Fibroblast of skin of scalp (primary cell): ENCODE data around the gene MAPK14.
"Not testable (repeated sequence)": the region's sequence is repeated elsewhere in the genome, so short reads cannot be mapped to it uniquely, and the experiment has no call there.

Experiments used
- DNase-seq: peaks from one replicate; pipeline ENCODE4 v3.0.0-alpha.2; 2013

MAPK14 gene

DNA sequence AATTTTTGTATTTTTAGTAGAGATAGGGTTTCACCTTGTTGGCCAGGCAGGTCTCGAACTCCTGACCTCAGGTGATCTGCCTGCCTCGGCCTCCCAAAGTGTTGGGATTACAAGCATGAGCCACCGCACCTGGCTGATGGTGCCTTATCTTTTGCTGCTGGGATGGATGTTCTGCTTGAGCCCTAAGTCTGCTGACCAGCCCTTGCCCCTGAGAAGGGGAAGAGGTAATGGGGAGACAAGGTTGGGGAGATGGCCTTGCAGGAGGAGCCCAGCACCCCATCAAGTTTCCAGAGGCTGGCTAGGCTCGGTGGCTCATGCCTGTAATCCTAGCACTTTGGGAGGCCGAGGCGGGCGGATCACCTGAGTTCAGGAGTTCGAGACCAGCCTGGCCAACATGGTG lies 96.7 kb downstream of the MAPK14 start:
- DNase-seq, result not testable (repeated sequence)

DNA sequence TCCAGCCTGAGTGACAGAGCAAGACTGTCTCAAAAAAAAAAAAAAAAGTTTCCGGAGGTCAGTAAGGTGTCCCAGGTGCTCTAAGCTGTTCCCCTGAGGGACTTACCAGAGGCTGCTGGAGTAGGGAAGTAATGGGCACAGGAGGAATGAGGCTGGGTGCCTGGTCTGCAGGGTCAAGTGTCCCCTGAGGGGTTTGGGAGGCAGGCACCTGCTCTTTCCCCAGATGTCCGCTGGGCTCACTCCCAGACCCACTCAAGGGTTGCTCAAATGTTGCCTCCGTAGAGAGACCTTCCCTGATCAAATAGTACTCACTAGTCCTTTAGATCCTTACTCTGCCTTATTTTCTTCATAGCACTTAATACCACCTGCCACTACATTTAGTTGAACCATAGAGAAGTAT lies 97.3 kb downstream of the MAPK14 start:
- no peak for DNase-seq

DNA sequence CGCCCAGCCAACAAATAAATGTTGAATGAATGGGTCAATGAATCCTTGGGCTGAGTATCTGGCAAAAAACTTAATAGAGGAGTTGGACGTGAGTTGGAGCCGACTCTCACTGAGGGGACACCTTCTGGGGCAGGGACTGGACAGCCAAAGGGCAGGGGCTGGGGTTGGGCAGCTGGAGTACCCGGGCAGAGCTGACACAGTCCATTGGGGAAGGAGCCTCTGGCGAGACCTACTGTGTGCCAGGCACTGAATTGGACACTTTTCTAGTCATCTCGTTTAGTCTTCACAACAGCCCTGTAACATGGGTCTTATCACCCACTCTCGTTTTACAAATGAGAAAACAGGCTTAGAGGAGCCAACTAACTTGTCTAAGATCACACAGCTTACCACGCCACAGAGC lies 98.0 kb downstream of the MAPK14 start:
- DNase-seq, result no peak

DNA sequence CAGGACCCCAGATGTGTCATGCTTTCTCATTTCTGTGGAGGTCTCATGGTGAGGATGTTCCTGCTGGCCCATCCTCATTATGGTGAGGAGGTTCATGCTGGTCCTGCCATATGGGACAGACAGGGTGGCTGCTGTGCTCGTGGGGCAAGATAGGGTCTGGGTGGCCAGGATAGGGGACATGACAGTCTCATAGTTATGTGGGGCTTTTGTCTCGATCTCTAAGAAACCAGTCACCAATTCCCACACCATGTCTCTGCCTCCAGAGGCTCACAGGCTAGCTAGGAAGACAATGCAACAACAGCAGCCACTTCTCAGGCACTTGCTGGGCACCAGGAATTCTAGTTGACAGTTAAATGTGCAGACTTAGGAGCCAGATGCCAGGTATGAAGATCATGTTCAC lies 98.5 kb downstream of the MAPK14 start:
- DNase-seq, result no peak

DNA sequence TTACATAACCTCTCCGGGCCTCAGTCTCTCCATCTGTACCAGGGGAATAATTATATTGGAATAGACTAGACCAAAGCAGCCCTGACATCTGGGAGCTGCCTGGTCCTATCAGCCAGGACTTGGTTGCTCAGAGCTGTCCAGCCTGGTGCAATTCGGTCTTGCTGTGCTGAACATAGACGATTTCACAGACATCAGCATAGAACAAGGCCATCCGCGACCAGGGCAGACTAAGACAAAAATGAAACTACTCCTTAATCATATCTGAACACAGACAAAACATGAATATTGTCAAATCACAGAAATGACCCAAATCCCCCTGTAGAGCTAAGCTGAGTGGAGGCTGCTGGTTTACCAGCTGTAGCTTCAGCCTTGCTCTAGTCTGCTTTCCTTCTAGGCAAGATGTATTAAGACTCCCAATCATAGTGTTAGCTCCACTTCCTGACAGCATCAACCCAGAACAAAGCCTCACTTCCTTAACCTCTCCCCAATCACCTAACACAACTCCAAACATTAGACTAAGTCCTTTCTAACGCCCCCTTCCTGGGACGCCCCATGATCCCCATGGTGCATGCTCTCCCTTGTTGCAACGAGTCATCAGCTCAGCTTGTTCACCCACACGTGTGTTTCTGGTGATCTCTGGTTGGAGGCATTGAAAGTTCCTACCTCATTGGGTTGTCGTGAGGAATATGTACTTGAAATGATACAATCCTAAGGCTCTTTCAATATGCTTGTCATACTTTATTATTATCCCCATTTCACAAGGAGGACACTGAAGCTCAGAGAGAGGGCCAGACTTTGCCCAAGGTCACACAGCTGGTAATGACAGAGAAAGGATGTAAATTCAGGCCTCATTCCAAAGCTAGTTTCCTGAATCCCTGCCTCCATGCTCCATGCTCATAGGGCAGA lies 99.2 kb downstream of the MAPK14 start:
- no peak for DNase-seq

DNA sequence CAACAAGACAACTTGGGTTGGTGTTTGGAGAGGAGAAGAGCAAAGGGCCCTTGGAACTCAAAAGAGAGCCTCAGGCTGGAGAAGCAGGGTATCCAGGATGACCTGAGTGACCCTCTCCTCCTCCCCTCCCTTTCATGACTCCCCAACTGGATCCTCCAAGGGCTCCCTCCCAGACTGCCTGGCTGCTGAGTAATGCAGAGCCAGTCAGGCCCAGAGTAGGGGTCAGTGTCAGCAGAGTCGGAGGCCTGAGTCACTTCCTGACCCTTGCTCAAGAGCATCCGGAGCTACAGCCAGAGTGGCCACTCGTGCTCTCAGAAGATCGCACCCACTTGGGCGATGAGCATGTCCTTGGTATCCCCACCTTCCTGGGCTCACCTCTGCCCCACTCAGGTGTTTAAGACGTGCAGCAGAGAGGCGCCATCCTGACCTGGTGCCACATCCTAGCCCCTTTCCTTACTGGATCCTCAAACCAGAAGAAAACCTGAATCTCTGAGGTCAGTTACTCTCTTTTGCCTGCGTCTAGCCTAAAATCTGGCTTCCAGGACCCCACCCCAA lies 99.9 kb downstream of the MAPK14 start:
- peak; percentile 30 for DNase-seq

DNA sequence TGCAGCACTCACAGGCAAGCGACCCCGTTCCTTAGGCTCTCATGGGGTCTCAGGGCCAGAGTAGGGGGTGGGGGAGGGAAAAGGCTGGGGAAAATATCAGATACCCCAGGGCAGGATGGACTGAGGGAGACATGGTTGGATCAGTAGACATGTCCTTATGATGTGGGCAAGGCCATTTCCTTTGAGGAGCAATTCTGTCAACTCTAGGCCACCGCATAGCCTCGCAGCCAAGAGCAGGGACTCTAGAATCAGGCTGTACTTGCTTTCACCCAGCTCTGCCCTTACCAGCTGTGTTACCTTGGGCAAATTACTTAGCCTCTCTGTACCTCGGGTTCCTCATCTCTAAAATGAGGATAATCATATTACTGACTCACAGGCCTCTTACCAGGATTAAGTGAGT lies 100.5 kb downstream of the MAPK14 start:
- no peak for DNase-seq

DNA sequence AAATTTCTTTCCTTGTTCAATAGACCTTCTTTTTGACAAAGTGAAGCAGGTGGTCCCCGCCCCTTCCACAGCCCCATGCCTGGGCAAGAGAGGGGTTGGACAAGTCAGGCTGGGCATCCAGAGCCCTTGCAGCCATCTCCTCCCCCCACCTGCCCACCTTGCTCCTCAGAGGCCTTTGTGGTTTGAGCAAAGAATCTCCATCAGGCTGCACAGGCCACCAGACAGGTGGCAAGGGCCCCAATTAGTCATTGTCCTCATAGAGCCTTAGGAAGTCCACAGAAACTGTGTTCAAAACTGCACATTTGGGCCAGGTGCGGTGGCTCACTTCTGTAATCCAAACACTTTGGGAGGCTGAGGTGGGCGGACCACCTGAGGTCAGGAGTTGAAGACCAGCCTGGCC lies 101.2 kb downstream of the MAPK14 start:
- no peak for DNase-seq

DNA sequence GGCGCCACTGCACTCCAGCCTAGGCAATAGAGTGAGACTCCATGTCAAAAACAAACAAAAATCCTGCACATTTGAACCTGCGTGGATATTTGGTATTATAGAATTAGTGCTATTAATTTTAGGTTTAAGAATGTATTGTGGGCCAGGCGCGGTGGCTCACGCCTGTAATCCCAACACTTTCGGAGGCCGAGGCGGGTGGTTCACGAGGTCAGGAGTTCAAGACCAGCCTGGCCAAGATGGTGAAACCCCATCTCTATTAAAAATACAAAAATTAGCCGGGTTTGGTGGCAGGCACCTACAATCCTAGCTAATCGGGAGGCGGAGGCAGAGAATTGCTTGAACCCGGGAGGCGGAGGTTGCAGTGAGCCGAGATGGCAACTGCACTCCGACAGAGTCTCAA lies 101.7 kb downstream of the MAPK14 start:
- DNase-seq, result not testable (repeated sequence)

DNA sequence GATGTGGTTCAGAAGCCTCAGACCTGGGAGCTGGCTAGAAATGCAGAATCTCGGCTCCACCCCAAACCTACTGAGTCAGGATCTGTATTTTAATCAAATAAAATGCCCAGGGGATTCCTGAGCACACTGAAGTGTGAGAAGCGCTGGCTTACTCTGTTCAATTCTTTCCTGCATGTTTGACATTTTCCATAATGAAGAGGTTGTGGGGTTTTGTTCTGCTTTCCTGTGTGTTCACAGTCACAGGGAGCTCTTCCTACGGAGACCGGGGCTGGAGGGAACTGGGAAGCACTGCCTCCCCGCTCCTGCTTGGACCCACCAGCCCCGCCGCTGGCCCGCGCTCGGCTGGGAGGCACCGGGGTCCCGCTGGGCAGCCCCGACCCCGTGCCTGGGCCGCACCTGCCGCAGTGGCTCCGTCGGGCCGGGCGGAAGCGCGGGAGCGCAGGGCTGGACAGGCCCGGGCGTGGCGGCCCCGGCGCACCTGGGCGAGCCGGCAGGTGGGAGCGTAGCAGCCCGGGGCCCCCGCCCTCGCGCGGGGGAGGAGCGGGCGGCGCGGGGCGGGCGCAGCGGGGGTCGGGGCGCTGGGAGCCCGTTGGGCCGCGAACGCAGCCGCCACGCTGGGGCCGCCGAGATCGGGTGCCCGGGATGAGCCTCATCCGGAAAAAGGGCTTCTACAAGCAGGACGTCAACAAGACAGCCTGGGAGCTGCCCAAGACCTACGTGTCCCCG lies 102.5 kb downstream of the MAPK14 start, which contains the start of gene MAPK13:
TSS of gene MAPK13 (plus strand) at position 573 of the 726 bp plus-strand sequence. CDS start at position 643, 70 bp downstream.
- no peak for DNase-seq

DNA sequence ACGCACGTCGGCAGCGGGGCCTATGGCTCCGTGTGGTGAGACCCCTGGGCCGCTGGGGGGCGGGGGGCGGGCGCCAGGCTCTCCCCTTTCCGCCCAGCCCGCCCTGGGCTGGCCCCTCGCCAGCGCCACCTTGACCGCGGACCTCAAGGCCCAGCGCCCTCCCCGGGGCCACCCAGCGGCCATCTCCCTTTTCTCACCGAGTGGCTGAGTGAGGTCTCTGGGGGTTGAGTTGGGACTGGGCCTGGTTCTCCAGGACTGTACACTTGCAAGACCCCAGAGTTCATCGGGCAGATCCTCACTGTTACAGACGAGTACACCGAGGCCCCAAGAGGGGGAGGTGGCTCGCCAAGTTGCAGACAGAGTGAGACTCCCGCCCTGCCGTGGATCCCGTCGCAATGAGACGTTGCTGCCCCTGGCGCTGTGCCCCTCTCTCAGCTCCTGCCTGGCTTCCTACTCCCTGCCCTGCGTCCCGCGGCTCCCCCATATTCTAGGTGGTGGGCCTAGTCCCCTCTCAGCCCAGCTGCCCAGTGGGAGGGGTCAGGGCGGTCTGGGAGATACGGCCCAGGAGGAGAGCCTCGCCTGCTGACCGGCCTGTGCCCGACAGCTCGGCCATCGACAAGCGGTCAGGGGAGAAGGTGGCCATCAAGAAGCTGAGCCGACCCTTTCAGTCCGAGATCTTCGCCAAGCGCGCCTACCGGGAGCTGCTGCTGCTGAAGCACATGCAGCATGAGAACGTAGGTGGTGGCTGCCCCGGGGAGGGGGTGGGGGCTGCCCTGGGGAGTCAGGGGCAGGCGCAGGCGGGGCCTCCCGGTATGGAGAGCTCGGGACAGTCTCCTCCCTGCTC lies 103.3 kb downstream of the MAPK14 start:
- no peak for DNase-seq

DNA sequence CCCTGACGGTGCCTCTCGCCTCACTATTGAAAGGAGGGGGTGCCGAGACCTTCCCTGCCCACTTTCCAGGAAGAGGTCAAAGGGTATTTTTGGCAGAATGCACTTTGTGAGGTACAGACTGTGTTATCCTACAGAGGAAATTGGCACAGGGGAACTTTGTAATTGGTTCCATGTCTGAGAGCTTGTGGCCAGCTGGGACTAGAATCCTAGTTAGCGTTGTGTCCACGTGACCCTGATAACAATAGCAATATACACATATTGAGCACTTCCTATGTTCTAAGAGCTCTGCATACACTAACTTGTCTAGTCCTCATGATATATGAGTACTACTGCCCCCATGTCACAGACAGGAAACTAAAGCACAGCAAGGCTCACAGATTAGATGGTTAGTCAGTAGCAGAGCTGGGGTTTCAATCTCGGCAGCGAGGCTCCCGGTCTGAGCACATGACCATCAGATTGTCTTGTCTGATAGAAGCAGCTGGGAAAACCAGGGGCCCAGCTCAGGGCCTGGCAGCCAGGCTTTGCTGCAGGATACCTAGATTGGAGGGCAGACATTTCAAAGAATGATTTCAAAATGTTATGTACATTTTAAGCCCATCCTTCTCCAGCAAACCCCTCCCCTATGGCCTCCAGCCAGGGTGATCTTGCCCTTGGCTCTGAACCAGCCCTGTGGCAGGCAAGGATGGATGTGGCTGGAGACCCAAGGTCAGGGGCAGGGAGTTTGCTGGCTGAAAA lies 104.1 kb downstream of the MAPK14 start:
- DNase-seq, result peak; percentile 26

DNA sequence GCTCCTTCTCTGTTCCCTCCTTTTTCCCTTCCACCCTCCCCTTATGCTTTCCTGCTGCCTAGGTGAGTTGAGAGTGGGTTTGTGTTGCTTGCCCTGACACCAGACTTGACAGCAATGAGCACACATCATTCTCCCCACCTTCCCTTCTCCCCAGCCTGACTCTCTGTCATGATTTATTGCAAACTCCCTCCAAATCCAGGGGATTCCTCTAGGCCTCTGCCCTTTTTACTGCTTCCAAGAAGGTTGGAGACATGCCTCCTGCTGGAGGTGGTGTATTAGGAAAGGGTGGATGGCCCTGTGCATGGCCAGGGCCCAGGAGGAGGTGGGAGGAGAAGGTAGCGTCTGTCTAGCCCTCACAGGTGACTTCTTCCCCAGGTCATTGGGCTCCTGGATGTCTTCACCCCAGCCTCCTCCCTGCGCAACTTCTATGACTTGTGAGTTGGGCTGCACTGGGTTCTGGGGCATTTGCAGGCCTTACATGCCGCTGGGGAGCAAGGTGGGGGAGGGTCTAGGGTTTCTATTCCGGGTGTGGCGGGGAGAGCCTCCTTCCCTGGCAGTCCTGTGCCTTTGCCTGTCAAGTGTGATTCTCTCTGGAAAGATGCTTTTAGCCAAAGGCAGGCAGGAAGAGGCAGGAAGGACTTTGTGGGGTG lies 104.8 kb downstream of the MAPK14 start:
- DNase-seq, result no peak

DNA sequence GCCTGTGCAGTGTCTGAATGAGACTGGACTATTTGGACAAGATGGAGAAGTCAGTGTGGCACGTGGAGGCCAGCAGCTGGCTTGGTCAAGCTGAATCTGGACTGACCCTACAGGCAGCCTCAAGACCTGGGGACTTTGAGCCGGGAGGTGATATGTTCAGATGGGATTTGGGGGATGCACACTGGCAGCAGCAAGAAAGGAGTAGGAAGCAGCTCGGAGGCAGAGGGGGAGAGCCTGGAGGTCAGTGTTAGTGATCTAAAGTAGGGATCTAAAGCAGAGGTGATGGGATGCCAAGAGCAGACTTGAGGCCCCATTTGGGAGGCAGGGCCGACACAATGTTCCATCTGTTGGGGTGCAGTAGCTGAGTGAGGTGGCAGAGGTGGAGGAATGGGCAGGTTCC lies 105.5 kb downstream of the MAPK14 start:
- DNase-seq, result no peak

DNA sequence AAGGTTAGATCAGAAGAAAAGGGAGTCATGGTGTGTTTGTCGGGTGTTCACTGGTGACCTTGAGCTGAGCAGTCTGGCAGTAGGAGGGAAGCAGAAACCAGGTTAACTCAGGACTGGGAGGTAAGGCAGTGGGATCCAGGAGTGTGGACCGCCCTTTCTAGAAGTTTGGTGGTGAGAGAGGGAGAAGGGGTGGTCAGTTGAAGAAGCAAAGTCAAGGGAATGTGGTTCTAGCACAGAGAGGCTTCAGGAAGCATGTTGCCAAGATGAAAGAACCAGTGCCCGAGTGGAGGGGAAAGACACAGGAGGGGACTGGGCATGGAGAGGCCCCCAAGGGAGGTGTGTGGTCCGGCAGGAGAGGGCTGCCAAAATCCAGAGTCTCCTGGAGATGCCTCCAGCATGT lies 106.3 kb downstream of the MAPK14 start:
- no peak for DNase-seq

DNA sequence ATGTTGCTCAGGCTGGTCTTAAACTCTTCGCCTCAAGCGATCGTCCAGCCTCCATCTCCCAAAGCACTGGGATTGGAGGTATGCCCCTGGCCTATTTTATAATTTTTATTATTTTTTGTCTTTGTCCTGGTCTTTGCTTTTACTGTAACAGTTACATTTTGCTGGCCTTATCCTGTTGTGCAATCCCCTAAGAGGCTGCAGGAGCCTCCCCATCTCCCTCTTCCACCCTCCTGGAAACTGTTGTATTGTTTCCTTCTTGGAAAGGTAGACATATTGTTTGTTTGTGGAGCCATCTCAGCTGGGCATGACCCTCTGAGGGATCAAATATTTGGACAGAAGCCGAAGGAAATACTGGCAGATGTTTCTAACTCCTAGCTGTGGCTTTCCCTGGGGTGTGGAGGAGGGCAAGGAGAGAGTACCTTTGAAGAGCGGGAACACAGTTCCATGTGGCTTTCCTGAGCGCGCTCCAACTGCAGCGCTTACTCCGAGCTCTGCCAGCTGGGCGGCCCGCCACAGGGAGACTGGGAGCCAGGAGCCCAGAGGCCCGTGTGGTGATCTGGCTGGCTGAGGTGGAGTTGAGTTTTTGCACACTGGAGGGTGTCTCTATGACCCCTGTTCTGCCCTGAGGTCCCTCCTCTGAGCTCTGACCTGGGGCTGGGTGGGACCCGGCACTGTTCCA lies 107.6 kb downstream of the MAPK14 start:
- DNase-seq, result no peak

DNA sequence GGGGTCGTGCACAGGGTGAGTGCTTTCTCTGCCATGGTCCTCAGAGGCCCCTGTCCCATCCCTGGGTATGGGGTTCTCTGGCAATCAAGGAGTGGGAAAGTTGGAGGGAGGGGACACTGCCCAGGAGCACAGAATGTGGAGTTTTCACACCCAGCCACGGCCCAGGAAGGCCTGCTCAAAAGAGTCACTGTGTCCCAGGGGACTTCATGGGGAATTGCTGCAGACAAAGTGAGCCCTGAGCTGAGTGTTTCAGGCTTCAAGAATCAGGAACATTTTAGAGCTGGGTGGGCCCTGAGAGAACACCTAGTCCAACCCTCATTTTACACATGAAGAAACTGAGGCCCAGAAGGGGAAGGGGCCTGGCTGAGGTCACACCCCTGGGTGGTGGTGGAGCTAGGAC lies 108.4 kb downstream of the MAPK14 start:
- no peak for DNase-seq

DNA sequence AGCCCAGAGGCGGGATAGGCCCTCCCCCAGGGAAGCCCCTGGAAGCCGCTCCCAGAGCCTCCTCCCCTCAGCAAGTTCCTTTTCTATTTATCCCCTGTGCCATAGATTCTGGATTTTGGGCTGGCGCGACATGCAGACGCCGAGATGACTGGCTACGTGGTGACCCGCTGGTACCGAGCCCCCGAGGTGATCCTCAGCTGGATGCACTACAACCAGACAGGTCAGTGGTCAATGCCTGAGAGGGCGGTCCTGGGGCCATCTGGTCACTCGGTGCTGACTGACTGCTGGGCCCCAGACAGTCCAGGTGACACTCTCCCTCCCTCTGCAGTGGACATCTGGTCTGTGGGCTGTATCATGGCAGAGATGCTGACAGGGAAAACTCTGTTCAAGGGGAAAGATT lies 108.9 kb downstream of the MAPK14 start:
- no peak for DNase-seq

DNA sequence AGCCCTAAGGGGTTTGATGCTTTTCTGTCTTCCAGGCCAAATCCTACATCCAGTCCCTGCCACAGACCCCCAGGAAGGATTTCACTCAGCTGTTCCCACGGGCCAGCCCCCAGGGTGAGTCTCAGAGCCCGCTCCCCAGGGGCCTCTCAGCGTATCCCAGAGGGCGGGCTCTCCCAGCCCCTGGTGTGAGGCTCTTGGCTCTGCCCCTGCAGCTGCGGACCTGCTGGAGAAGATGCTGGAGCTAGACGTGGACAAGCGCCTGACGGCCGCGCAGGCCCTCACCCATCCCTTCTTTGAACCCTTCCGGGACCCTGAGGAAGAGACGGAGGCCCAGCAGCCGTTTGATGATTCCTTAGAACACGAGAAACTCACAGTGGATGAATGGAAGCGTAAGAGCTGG lies 111.1 kb downstream of the MAPK14 start:
- DNase-seq, result no peak

DNA sequence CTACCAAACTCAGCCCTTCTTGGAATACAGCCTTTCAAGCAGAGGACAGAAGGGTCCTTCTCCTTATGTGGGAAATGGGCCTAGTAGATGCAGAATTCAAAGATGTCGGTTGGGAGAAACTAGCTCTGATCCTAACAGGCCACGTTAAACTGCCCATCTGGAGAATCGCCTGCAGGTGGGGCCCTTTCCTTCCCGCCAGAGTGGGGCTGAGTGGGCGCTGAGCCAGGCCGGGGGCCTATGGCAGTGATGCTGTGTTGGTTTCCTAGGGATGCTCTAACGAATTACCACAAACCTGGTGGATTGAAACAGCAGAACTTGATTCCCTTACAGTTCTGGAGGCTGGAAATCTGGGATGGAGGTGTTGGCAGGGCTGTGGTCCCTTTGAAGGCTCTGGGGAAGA lies 111.8 kb downstream of the MAPK14 start:
- DNase-seq, result no peak
